Measurements from ENCODE around the gene PANX2. TPM values are rescaled to one million over a fixed set of nuclear protein-coding genes. Genes with fewer than 3 reads are reported as not detected.

The PANX2 gene, protein sequence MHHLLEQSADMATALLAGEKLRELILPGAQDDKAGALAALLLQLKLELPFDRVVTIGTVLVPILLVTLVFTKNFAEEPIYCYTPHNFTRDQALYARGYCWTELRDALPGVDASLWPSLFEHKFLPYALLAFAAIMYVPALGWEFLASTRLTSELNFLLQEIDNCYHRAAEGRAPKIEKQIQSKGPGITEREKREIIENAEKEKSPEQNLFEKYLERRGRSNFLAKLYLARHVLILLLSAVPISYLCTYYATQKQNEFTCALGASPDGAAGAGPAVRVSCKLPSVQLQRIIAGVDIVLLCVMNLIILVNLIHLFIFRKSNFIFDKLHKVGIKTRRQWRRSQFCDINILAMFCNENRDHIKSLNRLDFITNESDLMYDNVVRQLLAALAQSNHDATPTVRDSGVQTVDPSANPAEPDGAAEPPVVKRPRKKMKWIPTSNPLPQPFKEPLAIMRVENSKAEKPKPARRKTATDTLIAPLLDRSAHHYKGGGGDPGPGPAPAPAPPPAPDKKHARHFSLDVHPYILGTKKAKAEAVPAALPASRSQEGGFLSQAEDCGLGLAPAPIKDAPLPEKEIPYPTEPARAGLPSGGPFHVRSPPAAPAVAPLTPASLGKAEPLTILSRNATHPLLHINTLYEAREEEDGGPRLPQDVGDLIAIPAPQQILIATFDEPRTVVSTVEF
- total RNA-seq (0.60 and 2.1 TPM in 2 replicates), polyA plus RNA-seq (0.44 and 1.2 TPM in 2 replicates)

DNA sequence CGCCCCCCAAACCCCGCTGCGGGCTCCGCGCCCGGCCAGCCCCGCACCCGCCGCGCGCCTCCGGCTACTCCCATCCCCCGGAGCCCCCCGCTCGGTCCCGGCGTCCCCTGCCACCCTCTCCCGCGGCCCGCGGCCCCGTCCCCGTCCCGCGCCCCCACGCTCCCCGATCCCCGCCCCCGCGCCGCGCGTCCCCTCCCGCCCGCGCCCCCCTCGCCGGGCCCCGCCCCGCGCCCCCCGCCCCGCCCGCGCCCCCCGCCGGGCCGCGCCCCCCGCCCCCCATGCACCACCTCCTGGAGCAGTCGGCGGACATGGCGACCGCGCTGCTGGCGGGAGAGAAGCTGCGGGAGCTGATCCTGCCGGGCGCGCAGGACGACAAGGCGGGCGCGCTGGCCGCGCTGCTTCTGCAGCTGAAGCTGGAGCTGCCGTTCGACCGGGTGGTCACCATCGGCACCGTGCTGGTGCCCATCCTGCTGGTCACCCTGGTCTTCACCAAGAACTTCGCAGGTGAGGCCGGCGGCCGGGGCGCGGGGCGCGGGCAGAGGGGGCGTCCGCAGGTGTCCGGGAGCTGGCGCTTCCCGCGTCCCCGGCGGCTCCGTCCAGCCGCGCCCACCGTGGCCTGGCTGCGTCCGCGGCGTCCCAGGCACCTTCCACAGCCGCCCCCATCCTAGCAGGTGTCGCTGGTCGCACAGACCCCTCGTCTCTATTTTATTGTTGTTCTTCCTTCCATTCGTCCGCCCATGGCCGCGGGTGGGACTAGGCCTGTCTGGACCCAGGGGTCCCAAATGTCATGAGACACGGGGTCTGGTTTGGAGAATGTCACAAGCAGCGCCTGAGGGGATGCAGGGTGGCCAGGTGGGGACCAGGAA, at the start of gene PANX2:
PANX2 (plus strand) TSS at position 279 of the 866 bp plus-strand sequence; CDS start at position 279, 0 bp downstream.
- Histone ChIP-seq H4K20me1 (ENCODE audit: insufficient read depth, poor library complexity, severe bottlenecking) (no peaks in the 10 kb centered on the region), H3K4me2 (peak within 1 kb of the TSS; percentile 93), H3K27ac (no peak within 1 kb of the TSS), H2AFZ (no peak within 1 kb of the TSS), H3K9me2 (replicated peaks; ENCODE audit: insufficient read depth) (no peaks in the 10 kb centered on the region), H3K4me1 (ENCODE audit: insufficient read depth) (no peaks in the 10 kb centered on the region), H3K36me3 (replicated peaks; ENCODE audit: insufficient read depth, low read depth) (no peaks in the 10 kb centered on the region), H3K27me3 (peaks cover 11% of the 10 kb centered on the region), H3K9me3 (ENCODE audit: low read depth) (no peaks in the 10 kb centered on the region), H3K79me2 (no peaks in the 10 kb centered on the region), H3K4me3 (peak within 1 kb of the TSS; percentile 46)
- 6% methylated on average over 52 of the region's 105 CpGs for WGBS (ENCODE audit: low lambda C conversion rate, missing lambda C conversion rate)
- DNase-seq (ENCODE audit: low spot score) = no peak
- no peak for TF ChIP-seq EZH2 (IDR thresholded peaks at IDR 0.05; ENCODE audit: borderline replicate concordance)
- TF ChIP-seq, protein P1, sequence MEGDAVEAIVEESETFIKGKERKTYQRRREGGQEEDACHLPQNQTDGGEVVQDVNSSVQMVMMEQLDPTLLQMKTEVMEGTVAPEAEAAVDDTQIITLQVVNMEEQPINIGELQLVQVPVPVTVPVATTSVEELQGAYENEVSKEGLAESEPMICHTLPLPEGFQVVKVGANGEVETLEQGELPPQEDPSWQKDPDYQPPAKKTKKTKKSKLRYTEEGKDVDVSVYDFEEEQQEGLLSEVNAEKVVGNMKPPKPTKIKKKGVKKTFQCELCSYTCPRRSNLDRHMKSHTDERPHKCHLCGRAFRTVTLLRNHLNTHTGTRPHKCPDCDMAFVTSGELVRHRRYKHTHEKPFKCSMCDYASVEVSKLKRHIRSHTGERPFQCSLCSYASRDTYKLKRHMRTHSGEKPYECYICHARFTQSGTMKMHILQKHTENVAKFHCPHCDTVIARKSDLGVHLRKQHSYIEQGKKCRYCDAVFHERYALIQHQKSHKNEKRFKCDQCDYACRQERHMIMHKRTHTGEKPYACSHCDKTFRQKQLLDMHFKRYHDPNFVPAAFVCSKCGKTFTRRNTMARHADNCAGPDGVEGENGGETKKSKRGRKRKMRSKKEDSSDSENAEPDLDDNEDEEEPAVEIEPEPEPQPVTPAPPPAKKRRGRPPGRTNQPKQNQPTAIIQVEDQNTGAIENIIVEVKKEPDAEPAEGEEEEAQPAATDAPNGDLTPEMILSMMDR (IDR thresholded peaks at IDR 0.05; ENCODE audit: poor library complexity) = no peak
- TF ChIP-seq EZH2phosphoT487 (IDR thresholded peaks at IDR 0.05; ENCODE audit: low read depth, severe bottlenecking, unreplicated experiment) = no peak

- Histone ChIP-seq H3K27ac (no peak overlapping the region), H4K20me1 (ENCODE audit: insufficient read depth, poor library complexity, severe bottlenecking) (no peaks in the 10 kb centered on the region), H3K4me3 (no peak overlapping the region), H3K4me2 (no peak overlapping the region), H3K79me2 (no peaks in the 10 kb centered on the region), H3K9me3 (ENCODE audit: low read depth) (no peaks in the 10 kb centered on the region), H2AFZ (no peak overlapping the region), H3K9me2 (replicated peaks; ENCODE audit: insufficient read depth) (no peaks in the 10 kb centered on the region), H3K36me3 (replicated peaks; ENCODE audit: insufficient read depth, low read depth) (no peaks in the 10 kb centered on the region), H3K27me3 (no peaks in the 10 kb centered on the region), H3K4me1 (ENCODE audit: insufficient read depth) (peaks cover 22% of the 10 kb centered on the region)
- TF ChIP-seq EZH2 (IDR thresholded peaks at IDR 0.05; ENCODE audit: borderline replicate concordance) = no peak
- TF ChIP-seq, protein P1 (IDR thresholded peaks at IDR 0.05; ENCODE audit: poor library complexity) = no peak
- no peak for TF ChIP-seq EZH2phosphoT487 (IDR thresholded peaks at IDR 0.05; ENCODE audit: low read depth, severe bottlenecking, unreplicated experiment)
- DNase-seq (ENCODE audit: low spot score) = no peak
- WGBS (ENCODE audit: low lambda C conversion rate, missing lambda C conversion rate) = 88% methylated on average over 11 of the region's 11 CpGs
These were observed 49.3 kb upstream of the PANX2 start for GRCh38 chr22:50121202-50121740.

DNA sequence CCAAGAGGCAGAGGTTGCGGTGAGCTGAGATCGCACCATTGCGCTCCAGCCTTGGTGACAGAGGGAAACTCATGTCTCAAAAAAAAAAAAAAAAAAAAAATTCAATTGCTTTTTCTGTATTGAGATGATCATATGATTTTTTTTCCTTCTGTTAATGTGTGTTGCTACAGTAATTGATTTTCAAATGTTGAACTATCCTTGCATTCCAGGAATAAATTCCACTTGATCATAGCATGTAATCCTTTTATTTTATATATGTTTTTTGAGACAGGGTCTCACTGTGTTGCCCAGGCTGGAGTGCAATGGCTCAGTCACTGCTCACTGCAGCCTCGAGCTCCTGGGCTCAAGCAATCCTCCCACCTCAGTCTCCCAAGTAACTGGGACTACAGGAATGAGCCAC, 47.4 kb upstream of the PANX2 start:
- H3K27me3 ChIP-seq = no peaks in the 10 kb centered on the region
- H3K4me1 ChIP-seq (ENCODE audit: insufficient read depth) = peaks cover 19% of the 10 kb centered on the region
- H3K27ac ChIP-seq = no peak overlapping the region
- H3K9me3 ChIP-seq (ENCODE audit: low read depth) = no peaks in the 10 kb centered on the region
- H3K36me3 ChIP-seq (replicated peaks; ENCODE audit: insufficient read depth, low read depth) = no peaks in the 10 kb centered on the region
- H3K79me2 ChIP-seq = no peaks in the 10 kb centered on the region
- no peak overlapping the region for H3K4me3 ChIP-seq
- TF ChIP-seq EZH2 (IDR thresholded peaks at IDR 0.05; ENCODE audit: borderline replicate concordance) = no peak
- TF ChIP-seq EZH2phosphoT487 (IDR thresholded peaks at IDR 0.05; ENCODE audit: low read depth, severe bottlenecking, unreplicated experiment) = no peak
- TF ChIP-seq, protein P1 (IDR thresholded peaks at IDR 0.05; ENCODE audit: poor library complexity) = no peak
- DNase-seq (ENCODE audit: low spot score) = no peak
- no peaks in the 10 kb centered on the region for H3K9me2 ChIP-seq (replicated peaks; ENCODE audit: insufficient read depth)
- H3K4me2 ChIP-seq = no peak overlapping the region
- H2AFZ ChIP-seq = no peak overlapping the region
- 86% methylated on average over 4 of the region's 4 CpGs for WGBS (ENCODE audit: low lambda C conversion rate, missing lambda C conversion rate)
- no peaks in the 10 kb centered on the region for H4K20me1 ChIP-seq (ENCODE audit: insufficient read depth, poor library complexity, severe bottlenecking)
